ENCODE data around the gene GMDS. TPM values are rescaled to one million over a fixed set of nuclear protein-coding genes. Genes with fewer than 3 reads are reported as not detected.
A peak's percentile ranks its signal among the peaks of the same experiment; 100 is the strongest.

The GMDS gene
- total RNA-seq, 6 experiments from 2014 or later: 13.2 to 18.0 (median 14.7) TPM

DNA sequence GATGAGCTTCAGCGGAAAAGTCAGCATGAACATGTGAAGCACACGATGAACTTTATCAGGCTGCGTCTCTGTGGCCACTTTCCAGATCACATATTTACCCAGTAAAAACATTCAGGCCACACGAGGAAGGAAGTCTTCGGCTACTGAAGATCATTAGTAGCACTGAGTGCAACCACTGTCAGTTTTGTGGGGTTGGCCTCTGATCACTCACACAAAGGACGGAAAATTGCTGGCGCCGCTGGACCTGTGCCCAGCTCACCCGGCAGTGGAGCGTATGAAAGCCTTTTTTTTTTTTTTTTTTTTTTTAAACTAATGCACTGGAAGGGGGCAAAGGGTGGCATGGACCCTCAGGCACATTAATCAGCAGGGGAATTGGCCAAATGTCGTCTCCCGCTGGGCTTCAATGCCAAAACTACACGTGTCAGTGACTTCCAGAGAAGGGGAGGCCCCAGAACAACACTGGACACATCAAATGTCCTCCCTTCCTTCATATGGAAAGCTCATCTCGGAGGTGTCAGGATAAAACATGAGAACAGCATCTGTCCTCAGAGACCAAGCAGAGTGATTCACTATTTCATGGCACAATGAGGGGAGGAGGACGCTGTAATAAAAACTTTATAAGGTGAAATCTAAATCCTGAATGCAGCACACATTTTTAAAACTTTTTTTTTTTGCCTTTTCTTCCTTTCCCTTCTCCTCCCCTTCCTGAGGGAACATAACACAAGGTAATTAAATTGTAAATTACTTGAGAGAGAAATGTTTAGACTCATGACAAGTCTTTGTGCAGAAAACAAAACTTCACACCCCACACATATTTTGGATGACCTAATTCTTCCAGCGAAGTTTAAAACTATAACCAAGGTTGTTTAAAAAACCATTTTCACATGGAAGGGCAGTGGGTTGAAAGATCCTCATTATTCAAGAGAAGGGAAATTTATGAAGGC lies 412.3 kb downstream of the GMDS start:
- H3K36me3 Mint-ChIP-seq (ENCODE audit: low read depth): peaks cover 9% of the 10 kb centered on the region
- DNase-seq: peak; percentile 32
- peak overlapping the region; percentile 62; the same call in 1 of the 2 replicates for H3K4me3 Mint-ChIP-seq
- peak overlapping the region; percentile 39; the same call in 1 of the 2 replicates for H3K27ac Mint-ChIP-seq
- H3K27me3 Mint-ChIP-seq (ENCODE audit: insufficient read depth): no peaks in the 10 kb centered on the region
- TF ChIP-seq, protein P1, sequence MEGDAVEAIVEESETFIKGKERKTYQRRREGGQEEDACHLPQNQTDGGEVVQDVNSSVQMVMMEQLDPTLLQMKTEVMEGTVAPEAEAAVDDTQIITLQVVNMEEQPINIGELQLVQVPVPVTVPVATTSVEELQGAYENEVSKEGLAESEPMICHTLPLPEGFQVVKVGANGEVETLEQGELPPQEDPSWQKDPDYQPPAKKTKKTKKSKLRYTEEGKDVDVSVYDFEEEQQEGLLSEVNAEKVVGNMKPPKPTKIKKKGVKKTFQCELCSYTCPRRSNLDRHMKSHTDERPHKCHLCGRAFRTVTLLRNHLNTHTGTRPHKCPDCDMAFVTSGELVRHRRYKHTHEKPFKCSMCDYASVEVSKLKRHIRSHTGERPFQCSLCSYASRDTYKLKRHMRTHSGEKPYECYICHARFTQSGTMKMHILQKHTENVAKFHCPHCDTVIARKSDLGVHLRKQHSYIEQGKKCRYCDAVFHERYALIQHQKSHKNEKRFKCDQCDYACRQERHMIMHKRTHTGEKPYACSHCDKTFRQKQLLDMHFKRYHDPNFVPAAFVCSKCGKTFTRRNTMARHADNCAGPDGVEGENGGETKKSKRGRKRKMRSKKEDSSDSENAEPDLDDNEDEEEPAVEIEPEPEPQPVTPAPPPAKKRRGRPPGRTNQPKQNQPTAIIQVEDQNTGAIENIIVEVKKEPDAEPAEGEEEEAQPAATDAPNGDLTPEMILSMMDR (IDR thresholded peaks at IDR 0.05): no peak
- peaks cover 8% of the 10 kb centered on the region for H3K9me3 Mint-ChIP-seq
- H3K4me1 Mint-ChIP-seq (ENCODE audit: low read depth): peaks cover 23% of the 10 kb centered on the region

DNA sequence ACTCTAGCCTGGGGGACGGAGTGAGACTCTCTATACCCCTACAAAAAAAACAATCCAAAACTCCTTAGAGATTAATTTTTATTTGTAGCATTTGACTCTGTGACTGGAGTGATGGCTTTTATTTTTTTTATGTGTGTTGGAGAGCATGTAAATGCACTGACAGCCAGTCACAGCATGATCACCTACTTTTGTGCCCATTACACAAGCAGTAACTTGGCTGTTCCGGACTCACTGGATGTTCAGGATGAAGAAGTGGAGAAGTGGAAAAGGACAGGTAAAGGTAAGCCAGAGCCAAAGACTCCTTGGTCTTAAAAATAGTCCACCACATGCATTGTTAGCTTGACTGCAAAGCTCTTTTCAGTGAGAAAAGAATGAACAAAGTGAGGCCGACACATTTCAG lies 413.0 kb downstream of the GMDS start:
- Mint-ChIP-seq H3K27me3 (ENCODE audit: insufficient read depth) (no peaks in the 10 kb centered on the region), H3K36me3 (ENCODE audit: low read depth) (peaks cover 17% of the 10 kb centered on the region), H3K4me3 (peak overlapping the region; percentile 62; the same call in 1 of the 2 replicates), H3K9me3 (peaks cover 14% of the 10 kb centered on the region), H3K4me1 (ENCODE audit: low read depth) (peaks cover 15% of the 10 kb centered on the region), H3K27ac (no peak overlapping the region)
- TF ChIP-seq, protein P1 (IDR thresholded peaks at IDR 0.05): no peak
- DNase-seq: no peak

DNA sequence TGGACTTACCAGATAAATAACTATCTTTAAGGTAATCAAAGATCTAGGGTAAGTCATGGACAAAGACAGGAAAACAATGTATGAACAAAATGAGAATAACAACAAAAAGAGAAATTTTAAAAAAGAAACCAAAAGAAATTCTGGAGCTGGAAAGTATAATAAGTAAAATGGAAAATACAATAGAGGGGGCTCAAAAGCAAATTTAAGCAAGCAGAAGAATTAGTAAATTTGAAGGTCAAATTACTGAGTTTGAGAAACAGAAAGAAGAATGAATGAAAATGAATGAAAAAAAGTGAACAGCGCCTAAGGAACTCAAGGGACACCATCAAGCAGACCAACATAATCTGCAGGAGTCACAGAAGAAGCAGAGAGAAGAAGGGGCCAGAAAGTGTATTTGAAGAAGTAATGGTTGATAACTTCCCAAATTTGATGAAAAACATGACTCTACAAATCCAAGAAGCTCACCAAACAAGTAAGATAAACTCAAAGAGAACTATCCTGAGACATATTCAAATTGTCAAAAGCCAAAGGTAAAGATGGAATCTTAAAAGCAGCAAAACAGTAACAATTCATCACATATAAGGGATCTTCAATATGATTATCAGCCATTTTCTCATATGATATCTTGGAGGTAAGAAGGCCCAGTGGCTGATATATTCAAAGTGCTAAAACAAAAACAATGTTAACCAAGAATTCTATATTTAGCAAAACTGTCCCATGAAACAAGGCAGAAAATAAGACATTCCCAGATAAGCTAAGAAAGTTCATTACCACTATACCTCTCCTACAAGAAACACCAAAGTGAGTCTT lies 417.2 kb downstream of the GMDS start:
- Mint-ChIP-seq H3K27ac (no peak overlapping the region), H3K36me3 (ENCODE audit: low read depth) (peaks cover 17% of the 10 kb centered on the region), H3K9me3 (peaks cover 14% of the 10 kb centered on the region), H3K4me1 (ENCODE audit: low read depth) (peaks cover 22% of the 10 kb centered on the region), H3K27me3 (ENCODE audit: insufficient read depth) (no peaks in the 10 kb centered on the region), H3K4me3 (no peak overlapping the region)
- no peak for DNase-seq
- TF ChIP-seq, protein P1 (IDR thresholded peaks at IDR 0.05): no peak

DNA sequence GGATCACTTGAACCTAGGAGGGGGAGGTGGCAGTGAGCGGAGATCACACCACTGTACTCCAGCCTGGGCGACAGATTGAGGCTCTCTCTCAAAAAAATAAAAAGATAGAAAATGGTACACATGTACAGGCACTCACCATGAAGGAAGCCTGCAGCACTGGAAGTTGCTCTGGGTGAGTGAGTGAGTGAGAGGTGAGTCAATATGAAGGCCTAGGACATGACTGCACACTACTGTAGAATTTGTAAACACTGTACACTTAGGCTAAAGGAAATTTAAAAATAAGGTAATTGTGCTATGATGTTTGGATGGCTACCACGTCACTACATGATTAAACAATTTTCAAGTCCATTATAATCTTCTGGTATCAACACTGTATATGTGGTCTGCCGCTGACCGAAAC lies 419.5 kb downstream of the GMDS start:
- peak; percentile 11 for DNase-seq
- H3K4me3 Mint-ChIP-seq: no peak overlapping the region
- H3K27ac Mint-ChIP-seq: no peak overlapping the region
- TF ChIP-seq, protein P1 (IDR thresholded peaks at IDR 0.05): no peak
- H3K9me3 Mint-ChIP-seq: peaks cover 14% of the 10 kb centered on the region
- H3K27me3 Mint-ChIP-seq (ENCODE audit: insufficient read depth): no peaks in the 10 kb centered on the region
- peaks cover 28% of the 10 kb centered on the region for H3K4me1 Mint-ChIP-seq (ENCODE audit: low read depth)
- H3K36me3 Mint-ChIP-seq (ENCODE audit: low read depth): peaks cover 17% of the 10 kb centered on the region

DNA sequence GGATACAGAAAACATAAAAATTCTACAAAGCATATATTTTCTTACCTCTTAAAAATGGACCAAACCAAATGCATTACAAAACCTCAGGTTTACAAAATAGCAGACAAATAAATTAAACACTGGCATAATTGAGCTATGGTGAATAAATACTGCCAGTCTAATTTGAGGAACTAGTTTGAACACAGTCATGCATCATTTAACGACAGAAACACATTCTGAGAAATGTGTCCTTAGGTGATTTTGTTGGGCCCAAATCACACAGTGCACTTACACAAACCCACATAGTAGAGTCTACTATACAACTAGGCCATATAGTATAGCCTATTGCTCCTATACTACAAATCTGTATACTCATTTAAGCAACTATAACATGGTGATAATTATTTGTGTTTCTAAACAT lies 420.1 kb downstream of the GMDS start:
- TF ChIP-seq, protein P1 (IDR thresholded peaks at IDR 0.05): no peak
- Mint-ChIP-seq H3K9me3 (peaks cover 14% of the 10 kb centered on the region), H3K27ac (no peak overlapping the region), H3K36me3 (ENCODE audit: low read depth) (peaks cover 17% of the 10 kb centered on the region), H3K4me1 (ENCODE audit: low read depth) (peaks cover 35% of the 10 kb centered on the region), H3K4me3 (no peak overlapping the region), H3K27me3 (ENCODE audit: insufficient read depth) (no peaks in the 10 kb centered on the region)
- DNase-seq: no peak
